Lung (tissue), 12 donors: ENCODE measurements around the gene TRIM65. TPM values are rescaled to one million over a fixed set of nuclear protein-coding genes. Genes with fewer than 3 reads are reported as not detected.

Source experiments
- ATAC-seq: fragments of 200-7000 bp; cut with Tn5 transposase; one replicate; pipeline ENCODE4 v1.9.1; 2020; ENCODE audit warnings: moderate number of reproducible peaks; ENCODE audit not compliant: insufficient read depth, low FRiP score
- DNase-seq, 3 donors: peaks; one replicate each; pipeline ENCODE4 v3.0.0-alpha.2; 2013 to 2017
- H3K27ac ChIP-seq, 2 donors: one replicate each; pipeline ENCODE4 v1.5.1; 2013; ENCODE audit warnings: mild to moderate bottlenecking in 2 of 2, moderate library complexity in 2 of 2, control low read depth in 1 of 2, inconsistent platforms in 1 of 2, low read depth in 1 of 2, low read length in 1 of 2
- H3K27me3 ChIP-seq, 3 donors: one replicate each; pipeline ENCODE4 v1.5.1; 2013; ENCODE audit warnings: low read length in 2 of 3; ENCODE audit not compliant: control insufficient read depth in 3 of 3, insufficient read depth in 3 of 3
- H3K36me3 ChIP-seq, 4 donors: one replicate each; pipeline ENCODE4 v1.5.1; 2013; ENCODE audit warnings: low read length in 4 of 4, mild to moderate bottlenecking in 1 of 4, moderate library complexity in 1 of 4; ENCODE audit not compliant: control insufficient read depth in 4 of 4, insufficient read depth in 4 of 4
- H3K4me1 ChIP-seq, 5 donors: one replicate each; pipeline ENCODE4 v1.5.1; 2013; ENCODE audit warnings: low read length in 5 of 5, mild to moderate bottlenecking in 2 of 5, moderate library complexity in 1 of 5; ENCODE audit not compliant: control insufficient read depth in 5 of 5, insufficient read depth in 5 of 5
- H3K4me3 ChIP-seq: one replicate; pipeline ENCODE4 v1.5.1; 2013; ENCODE audit warnings: mild to moderate bottlenecking, control low read depth, moderate library complexity
- H3K9ac ChIP-seq, 2 donors: one replicate each; pipeline ENCODE4 v1.5.1; 2013; ENCODE audit warnings: low read length in 2 of 2, control low read depth in 1 of 2; ENCODE audit not compliant: insufficient read depth in 1 of 2
- H3K9me3 ChIP-seq, 4 donors: one replicate each; pipeline ENCODE4 v1.5.1; 2013; ENCODE audit warnings: low read length in 3 of 4, mild to moderate bottlenecking in 1 of 4, moderate library complexity in 1 of 4; ENCODE audit not compliant: control insufficient read depth in 4 of 4, insufficient read depth in 3 of 4
- whole genome bisulfite sequencing, 2 donors: extraction: QIAGEN DNeasy Blood & Tissue Kit; methylation state at CpG; one replicate each; pipeline ENCODE4 v1.1.7; 2013; 5-methylcytosine and 5-hydroxymethylcytosine counted together
- polyA plus RNA-seq, 2 donors: library from polyadenylated mRNA; stranded (reverse); fragments of 200-250 nt; gene quantifications; one replicate each; pipeline ENCODE4 v1.2.1, GENCODE V29; 2013
- total RNA-seq, 2 donors: library from RNA; depleted of rRNA in 1 of 2; stranded (reverse); fragments of >200 nt in 1 of 2; gene quantifications; one replicate each; pipeline ENCODE4 v1.2.1, GENCODE V29; 2014 to 2021
- TF ChIP-seq, protein P1 (sequence below): IDR thresholded peaks from 2 replicates; pipeline ENCODE4 v1.5.1; 2012; ENCODE audit warnings: mild to moderate bottlenecking; ENCODE audit errors: control extremely low read depth, extremely low read depth
- donor health status: control.
- donor health status: control.
- donor health status: Bipolar disorder and iron deficiency.
- donor health status: healthy.
- donor health status: DM: yes; HTN: yes; CAD: no.

Gene TRIM65
- total and polyA plus RNA-seq, 4 donors: 12.7 to 32.9 (median 21.2) TPM

DNA sequence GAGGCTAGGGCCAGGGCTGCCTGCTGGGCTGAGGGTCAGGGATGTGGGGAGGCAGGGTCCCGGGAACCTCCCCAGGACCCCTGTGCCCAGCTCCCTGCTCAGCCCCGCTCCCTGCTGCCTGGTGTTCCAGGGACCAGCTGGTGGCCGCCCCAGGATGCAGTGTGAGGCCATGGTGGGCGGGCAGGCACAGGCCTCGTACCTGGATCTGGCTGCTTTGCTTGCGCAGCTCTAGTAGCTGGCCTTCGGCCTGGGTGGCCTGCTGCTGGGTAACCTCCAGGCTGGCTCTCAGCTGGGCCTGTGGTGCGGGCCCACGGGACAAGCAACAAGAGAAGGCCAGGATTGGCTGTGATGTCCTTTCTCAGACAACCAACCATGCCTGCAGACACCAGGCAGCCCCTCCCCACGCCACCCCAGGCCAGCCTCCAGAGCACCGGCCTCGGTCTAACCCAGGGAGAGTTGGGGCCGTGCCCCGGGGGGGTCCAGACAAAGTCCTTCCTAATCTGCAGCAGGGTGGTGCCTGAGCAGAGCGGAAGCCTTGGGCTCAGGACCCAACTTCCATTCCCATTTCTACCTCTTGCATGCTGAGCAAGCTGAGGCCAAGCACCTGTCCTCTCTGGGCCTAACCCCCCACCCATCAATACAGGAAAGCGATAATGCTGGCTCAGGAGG is 4.1 kb downstream of the TRIM65 start:
- no peaks in the 10 kb centered on the region for H3K9me3 ChIP-seq
- no peak overlapping the region for H3K9ac ChIP-seq
- peaks cover 0 to 34% (median 9%) of the 10 kb centered on the region in 5 donors for H3K4me1 ChIP-seq
- no peak overlapping the region for H3K27ac ChIP-seq
- DNase-seq (no peak), ATAC-seq (no peak)
- H3K27me3 ChIP-seq: no peaks in the 10 kb centered on the region
- peaks cover 0 to 31% (median 0%) of the 10 kb centered on the region in 4 donors for H3K36me3 ChIP-seq
- WGBS, 2 donors: 89 to 91% methylated on average over 16 of the region's 16 CpGs
- H3K4me3 ChIP-seq: no peak overlapping the region
- TF ChIP-seq, protein P1, sequence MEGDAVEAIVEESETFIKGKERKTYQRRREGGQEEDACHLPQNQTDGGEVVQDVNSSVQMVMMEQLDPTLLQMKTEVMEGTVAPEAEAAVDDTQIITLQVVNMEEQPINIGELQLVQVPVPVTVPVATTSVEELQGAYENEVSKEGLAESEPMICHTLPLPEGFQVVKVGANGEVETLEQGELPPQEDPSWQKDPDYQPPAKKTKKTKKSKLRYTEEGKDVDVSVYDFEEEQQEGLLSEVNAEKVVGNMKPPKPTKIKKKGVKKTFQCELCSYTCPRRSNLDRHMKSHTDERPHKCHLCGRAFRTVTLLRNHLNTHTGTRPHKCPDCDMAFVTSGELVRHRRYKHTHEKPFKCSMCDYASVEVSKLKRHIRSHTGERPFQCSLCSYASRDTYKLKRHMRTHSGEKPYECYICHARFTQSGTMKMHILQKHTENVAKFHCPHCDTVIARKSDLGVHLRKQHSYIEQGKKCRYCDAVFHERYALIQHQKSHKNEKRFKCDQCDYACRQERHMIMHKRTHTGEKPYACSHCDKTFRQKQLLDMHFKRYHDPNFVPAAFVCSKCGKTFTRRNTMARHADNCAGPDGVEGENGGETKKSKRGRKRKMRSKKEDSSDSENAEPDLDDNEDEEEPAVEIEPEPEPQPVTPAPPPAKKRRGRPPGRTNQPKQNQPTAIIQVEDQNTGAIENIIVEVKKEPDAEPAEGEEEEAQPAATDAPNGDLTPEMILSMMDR: no peak

DNA sequence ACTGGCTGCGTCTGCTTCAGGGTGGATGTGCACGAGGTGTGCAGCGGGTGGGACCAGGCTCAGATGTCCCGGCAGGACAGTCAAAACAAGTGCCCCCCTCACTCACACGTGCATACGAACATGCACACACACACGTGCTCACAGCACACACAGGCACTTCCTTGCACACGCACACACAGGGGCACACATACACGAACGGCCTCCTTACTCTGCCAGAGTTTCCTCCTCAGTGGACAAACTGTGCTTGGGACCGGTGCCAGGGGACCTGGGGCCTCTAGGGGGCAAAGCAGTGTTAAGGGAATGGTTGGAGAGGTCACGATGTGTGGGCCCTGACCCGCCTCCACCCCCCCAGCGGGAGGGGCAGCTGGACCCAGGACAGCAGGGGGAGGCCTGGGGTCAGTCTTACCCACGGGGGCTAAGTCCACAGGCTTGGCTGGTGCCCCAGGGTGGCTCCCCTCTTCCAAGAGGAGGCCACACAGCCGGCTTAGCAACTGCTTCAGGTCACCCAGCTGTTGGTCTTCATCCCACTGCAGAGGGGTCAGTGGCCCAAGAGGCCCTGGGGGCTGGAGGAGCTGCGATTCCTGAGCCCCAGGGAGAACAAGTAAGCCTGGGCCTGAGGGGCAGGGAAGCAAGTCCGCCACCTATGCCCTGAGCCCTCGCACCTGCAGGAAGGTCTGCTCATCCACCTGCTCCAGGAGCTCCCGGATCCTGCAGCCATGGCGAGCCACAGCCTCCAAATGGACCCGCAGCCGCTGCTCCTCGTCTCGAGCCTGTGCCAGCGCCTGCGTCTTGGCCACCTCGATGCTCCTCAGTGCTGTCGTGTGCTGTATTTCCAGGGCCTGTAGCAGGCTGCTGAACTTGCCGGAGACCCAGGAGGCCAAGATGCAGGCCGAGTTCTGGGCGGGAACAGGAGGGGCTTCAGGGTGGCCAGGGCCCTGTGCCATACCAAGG is 4.9 kb downstream of the TRIM65 start:
- no peak overlapping the region for H3K27ac ChIP-seq
- no peak for DNase-seq
- TF ChIP-seq, protein P1: no peak
- H3K4me1 ChIP-seq: peaks cover 0 to 27% (median 9%) of the 10 kb centered on the region in 5 donors
- 83 to 86% methylated on average over 32 of the region's 32 CpGs for WGBS, 2 donors
- H3K9ac ChIP-seq: no peak overlapping the region
- no peaks in the 10 kb centered on the region for H3K27me3 ChIP-seq
- no peaks in the 10 kb centered on the region for H3K9me3 ChIP-seq
- no peak overlapping the region for H3K4me3 ChIP-seq
- ATAC-seq: no peak
- peaks cover 0 to 31% (median 0%) of the 10 kb centered on the region in 4 donors for H3K36me3 ChIP-seq

- Histone ChIP-seq H3K36me3 (peaks cover 0 to 31% (median 0%) of the 10 kb centered on the region in 4 donors), H3K27ac (no peak overlapping the region), H3K4me3 (no peak overlapping the region), H3K9me3 (no peaks in the 10 kb centered on the region), H3K27me3 (no peaks in the 10 kb centered on the region), H3K4me1 (peaks cover 0 to 27% (median 9%) of the 10 kb centered on the region in 5 donors), H3K9ac (no peak overlapping the region)
- TF ChIP-seq, protein P1: no peak
- ATAC-seq (no peak), DNase-seq (no peak)
- 96% methylated on average over 30 to 31 of the region's 31 CpGs for WGBS, 2 donors
Measured at GRCh38 chr17:75891022-75891604, 5.6 kb downstream of the TRIM65 start.
